T-helper 17 cell (primary cell): ENCODE measurements around the gene SMC3. TPM values are rescaled to one million over a fixed set of nuclear protein-coding genes. Genes with fewer than 3 reads are reported as not detected.

ENCODE experiments used
- ATAC-seq: fragments of 150-1000 bp; cut with Tn5 transposase; 2 replicates; pipeline ENCODE4 v1.10.0; 2021; ENCODE audit warnings: mild to moderate bottlenecking, moderate library complexity
- DNase-seq, 3 donors: peaks; one replicate each; pipeline versions ENCODE4 v3.0.0 to v3.0.0-alpha.2; 2020 to 2021
- H3K9me3 ChIP-seq: one replicate; pipeline ENCODE4 v1.7.0; 2013; ENCODE audit warnings: low read length, mild to moderate bottlenecking; ENCODE audit not compliant: control insufficient read depth, poor library complexity, severe bottlenecking
- H3K27ac Mint-ChIP-seq: one replicate; pipeline ENCODE4 v1.8.0; 2022; ENCODE audit warnings: mild to moderate bottlenecking, moderate library complexity, mixed read lengths
- H3K27me3 Mint-ChIP-seq: one replicate; pipeline ENCODE4 v1.8.0; 2022; ENCODE audit warnings: mixed read lengths
- H3K36me3 Mint-ChIP-seq: one replicate; pipeline ENCODE4 v1.8.0; 2022; ENCODE audit warnings: low read depth, mixed read lengths
- H3K4me1 Mint-ChIP-seq: one replicate; pipeline ENCODE4 v1.8.0; 2022; ENCODE audit warnings: mild to moderate bottlenecking, mixed read lengths
- H3K4me3 Mint-ChIP-seq: one replicate; pipeline ENCODE4 v1.8.0; 2022; ENCODE audit warnings: mild to moderate bottlenecking, moderate library complexity, mixed read lengths
- total RNA-seq, 4 donors: library from RNA in 2 of 4; stranded (reverse) in 2 of 4; gene quantifications; one replicate each; pipeline ENCODE4 v1.2.3 and lab custom pipeline; 2022 to 2026

The SMC3 gene
- total RNA-seq, 2 donors from 2014 or later = 31.6 to 35.9 TPM

- peaks cover 6% of the 10 kb centered on the region for H3K4me1 Mint-ChIP-seq
- peaks cover 72% of the 10 kb centered on the region for H3K27me3 Mint-ChIP-seq
- peaks cover 2% of the 10 kb centered on the region for H3K36me3 Mint-ChIP-seq
- peaks cover 3% of the 10 kb centered on the region for H3K9me3 ChIP-seq
- no peak for DNase-seq
- no peak overlapping the region for H3K27ac Mint-ChIP-seq
- no peak for ATAC-seq
- no peak overlapping the region for H3K4me3 Mint-ChIP-seq
Observed at GRCh38 chr10:110652475-110653118, 85.1 kb downstream of the SMC3 start.

Other genes starting within 250 kb of the SMC3 start
- 100 to 1,000 TPM in 1 of 2 donors, 10 to 100 TPM in 1; 91.9 to 147 TPM for gene DUSP5, start 69.8 kb upstream of the SMC3 start, total RNA-seq
- gene RBM20, start 76.6 kb downstream of the SMC3 start, total RNA-seq = not detected